HG02840 (cell line): ENCODE measurements around the gene RBM15B.

Experiments
- ATAC-seq: cut with Tn5 transposase; IDR thresholded peaks from one replicate; pipeline ENCODE4 v1.9.1; 2021; ENCODE audit warnings: mild to moderate bottlenecking, moderate library complexity, moderate number of reproducible peaks; ENCODE audit not compliant: unreplicated experiment, low FRiP score

RBM15B gene

DNA sequence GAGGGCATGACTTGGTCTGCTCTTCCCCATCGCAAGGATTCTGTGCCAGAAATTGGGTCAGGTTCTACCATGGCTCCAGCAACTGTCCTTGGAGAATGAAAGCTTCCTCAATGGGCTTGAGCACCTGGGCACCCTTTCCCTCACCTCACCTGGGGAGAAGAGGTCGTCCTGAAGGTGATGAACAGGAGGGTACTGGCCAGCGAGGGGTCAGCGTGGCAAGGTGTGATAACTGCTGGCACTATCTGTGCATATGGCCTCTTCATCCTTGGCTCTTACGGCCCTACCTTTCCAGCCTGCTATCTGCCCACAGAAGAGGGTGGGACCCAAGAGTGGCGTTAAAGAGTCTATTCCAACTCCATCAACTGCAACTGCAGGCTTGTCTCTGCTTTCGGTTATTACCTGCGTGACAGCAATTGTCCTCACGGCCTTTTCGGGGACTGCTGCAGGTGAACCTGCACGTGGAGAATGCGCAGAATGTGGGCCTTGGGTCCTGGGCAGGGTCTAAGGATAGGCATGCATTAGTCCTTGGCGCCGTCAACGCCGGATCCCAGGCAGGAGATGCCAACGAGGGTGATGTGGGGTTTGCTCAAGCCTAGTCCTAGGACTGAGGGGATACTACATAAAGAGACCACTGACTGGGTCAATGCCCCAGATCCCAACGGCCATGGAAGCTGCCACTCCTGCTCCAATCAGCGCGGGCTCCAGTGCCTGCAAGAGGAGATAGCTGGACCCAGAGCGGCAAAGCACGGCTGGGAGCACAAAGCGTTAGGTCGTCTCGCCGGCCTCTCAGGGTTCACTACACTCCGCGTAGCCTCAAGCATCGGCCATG is 625 bp upstream of the RBM15B start:
- ATAC-seq = peak; percentile 3

- peak; percentile 14 for ATAC-seq
Measured at GRCh38 chr3:51391566-51392354, 675 bp downstream of the RBM15B start.

- no peak for ATAC-seq
Measured at GRCh38 chr3:51392355-51393133, 1.5 kb downstream of the RBM15B start.

DNA sequence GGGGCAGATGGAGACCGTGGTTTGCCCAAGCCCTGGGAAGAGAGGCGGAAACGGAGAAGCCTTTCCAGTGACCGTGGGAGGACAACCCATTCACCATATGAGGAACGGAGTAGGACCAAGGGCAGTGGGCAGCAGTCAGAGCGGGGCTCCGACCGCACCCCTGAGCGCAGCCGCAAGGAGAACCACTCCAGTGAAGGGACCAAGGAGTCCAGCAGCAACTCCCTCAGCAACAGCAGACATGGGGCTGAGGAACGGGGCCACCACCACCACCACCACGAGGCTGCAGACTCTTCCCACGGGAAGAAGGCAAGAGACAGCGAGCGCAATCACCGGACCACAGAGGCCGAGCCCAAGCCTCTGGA is 2.0 kb downstream of the RBM15B start:
- no peak for ATAC-seq

GRCh38 chr3:51393564-51393963 is 2.5 kb downstream of the RBM15B start:
- no peak for ATAC-seq

- ATAC-seq = no peak
Measured at GRCh38 chr3:51394541-51394940, 3.5 kb downstream of the RBM15B start.

- ATAC-seq = no peak
Measured at GRCh38 chr3:51395493-51396213, 4.6 kb downstream of the RBM15B start.

- ATAC-seq = no peak
Measured at GRCh38 chr3:51396401-51396800, 5.3 kb downstream of the RBM15B start.

DNA sequence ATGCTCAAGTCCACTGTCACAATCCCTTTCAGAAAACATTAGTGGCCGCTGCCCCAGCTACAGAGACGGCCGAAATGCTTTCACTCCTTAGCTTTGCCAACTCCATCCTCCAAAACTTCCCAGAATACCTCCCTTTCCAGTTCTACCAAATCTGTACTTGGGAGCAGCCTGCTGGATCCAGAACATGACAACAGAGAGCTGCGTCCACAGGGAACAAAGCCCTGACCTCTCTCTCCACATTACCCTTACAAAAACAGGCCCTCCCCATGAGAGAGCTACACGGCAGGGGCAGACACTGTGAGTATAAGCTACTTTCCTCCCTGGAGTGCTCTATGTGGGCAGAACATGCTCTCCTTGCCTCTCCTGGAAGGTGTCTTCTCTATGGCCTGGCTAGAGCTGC is 6.3 kb downstream of the RBM15B start:
- ATAC-seq = no peak

GRCh38 chr3:51398595-51399310 is 7.7 kb downstream of the RBM15B start:
- no peak for ATAC-seq

DNA sequence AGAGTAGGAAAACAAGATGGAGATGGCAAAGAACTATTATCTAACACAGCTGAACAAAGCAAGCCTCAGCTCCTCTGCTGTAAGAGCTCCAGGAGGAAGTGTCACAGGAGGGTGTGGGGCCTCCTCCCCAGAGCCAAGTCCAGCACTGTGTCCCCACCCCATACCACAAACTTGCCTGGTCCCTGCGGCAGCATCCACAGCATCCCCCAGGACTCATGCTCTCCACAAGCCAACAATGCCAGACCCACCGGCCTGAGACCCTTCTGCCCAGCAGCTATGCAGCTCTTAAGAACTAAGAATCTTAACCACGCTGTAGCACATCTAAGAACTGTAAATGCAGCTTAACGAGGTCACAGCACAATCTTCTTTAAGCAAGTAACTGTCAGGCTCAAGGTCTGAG is 9.1 kb downstream of the RBM15B start:
- no peak for ATAC-seq

DNA sequence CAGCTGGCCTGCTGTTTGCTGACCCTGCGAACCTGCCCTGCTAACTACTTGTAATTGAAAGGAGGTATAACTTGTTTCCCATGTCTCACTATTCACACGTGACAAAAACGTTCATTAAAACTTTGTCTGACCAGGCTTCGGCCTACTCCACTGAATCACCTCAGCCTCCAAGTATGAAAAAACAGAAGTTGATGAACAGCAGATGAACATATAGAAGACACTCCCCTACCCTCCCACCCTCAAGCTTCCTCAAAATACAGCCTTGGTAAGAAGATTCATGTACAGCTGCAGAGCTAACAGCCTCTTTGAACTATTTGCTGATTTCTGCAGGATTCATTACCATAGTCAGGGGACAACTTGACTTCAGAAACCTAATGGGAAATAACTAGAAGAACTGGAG is 10.7 kb downstream of the RBM15B start:
- ATAC-seq = no peak

DNA sequence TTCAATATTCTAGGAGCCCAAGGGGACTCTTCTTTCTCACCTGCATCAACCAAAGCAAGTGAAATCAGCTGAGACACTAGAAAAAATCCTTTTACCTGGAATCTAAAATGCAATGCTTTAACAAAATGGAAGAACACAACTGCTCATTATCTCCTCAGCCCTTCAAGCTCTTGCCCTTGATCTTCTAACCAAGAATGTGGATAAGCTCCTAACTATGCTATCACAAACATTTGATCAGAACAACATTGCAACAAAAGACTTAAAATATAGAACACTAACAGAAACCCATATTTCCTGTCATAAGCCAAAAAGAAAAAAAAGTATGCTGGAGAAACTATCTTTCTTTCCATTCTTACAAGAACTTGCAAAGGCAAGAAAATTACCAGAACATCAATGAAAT is 12.6 kb downstream of the RBM15B start:
- no peak for ATAC-seq

DNA sequence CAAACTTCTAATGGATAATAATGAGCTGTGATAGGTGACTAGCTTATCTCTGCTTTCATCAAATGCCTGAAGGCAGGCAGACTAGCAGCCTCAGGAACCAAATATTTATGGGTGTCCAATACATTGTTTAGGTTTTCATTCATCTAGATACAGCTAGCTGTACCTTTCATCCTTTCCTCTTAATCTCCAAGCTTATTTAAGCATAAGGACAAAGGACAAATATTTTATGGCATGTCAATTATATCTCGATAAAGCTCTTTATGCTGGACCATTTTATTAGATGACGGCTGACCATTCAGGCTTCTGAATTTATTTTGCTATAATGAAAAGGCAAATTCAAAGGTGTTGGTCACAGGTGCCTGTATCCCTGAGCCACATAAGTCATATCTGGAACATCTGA is 16.9 kb downstream of the RBM15B start:
- ATAC-seq = no peak

DNA sequence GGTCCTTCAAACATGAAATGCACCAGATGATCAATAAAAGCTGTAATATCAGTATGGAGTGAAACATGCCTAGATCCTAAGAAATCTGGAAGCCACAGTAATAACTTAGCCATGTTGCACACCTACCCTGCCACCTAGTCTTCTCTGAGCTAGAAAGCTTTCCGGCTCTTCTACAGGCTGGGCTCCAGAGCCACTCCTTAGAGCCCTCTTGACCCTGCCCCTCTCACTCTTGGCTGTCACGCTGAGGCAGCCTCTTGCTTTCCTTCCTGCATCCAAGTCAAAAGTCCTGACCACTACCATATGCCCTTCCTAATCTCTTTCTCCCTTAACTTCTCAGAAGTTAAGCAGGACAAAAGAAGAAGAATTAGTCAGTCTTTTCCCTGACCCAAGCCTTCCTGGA is 17.7 kb downstream of the RBM15B start:
- ATAC-seq = no peak

DNA sequence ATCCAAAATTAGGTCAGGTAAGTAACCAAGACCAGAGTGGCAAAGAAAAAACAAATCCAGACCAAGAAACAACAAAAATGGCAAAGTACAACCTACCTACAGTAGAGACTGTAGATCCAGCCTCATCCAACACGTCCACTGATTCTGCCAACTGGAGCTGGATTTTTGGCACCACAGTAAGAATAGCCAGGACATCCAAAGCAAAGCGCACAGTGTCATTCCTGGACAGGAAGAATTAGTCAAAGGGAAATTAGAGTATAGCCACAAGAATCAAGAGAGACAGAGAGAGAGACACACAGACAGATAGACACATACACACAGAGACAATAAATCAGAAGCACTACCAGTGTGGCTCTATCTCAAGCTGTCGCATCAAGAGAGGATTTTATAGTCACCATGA is 31.1 kb downstream of the RBM15B start:
- no peak for ATAC-seq

GRCh38 chr3:51426921-51427320 is 35.8 kb downstream of the RBM15B start:
- ATAC-seq = no peak

GRCh38 chr3:51429138-51429537 is 38.1 kb downstream of the RBM15B start:
- no peak for ATAC-seq

- no peak for ATAC-seq
Measured at GRCh38 chr3:51434110-51434509, 43.0 kb downstream of the RBM15B start.
